HG03460 (cell line): ENCODE measurements around the gene MT1B.
A peak's percentile ranks its signal among the peaks of the same experiment; 100 is the strongest.

ENCODE experiments used
- ATAC-seq: cut with Tn5 transposase; IDR thresholded peaks from one replicate; pipeline ENCODE4 v1.9.1; 2021; ENCODE audit not compliant: unreplicated experiment

Gene MT1B

GRCh38 chr16:56651586-56651985 is at the start of gene MT1B:
Gene MT1B (plus strand): TSS chr16:56651886. CDS start chr16:56651954, 68 bp downstream.
- no peak for ATAC-seq

- no peak for ATAC-seq
Measured at GRCh38 chr16:56603589-56603988, 48.1 kb upstream of the MT1B start.

GRCh38 chr16:56604966-56605365 is 46.7 kb upstream of the MT1B start:
- no peak for ATAC-seq

GRCh38 chr16:56605475-56605874 is 46.2 kb upstream of the MT1B start:
- no peak for ATAC-seq

GRCh38 chr16:56606071-56606475 is 45.6 kb upstream of the MT1B start:
- no peak for ATAC-seq

- no peak for ATAC-seq
Measured at GRCh38 chr16:56606476-56607108, 45.1 kb upstream of the MT1B start.

GRCh38 chr16:56607109-56607618 is 44.5 kb upstream of the MT1B start:
- ATAC-seq = no peak

GRCh38 chr16:56607675-56608042 is 44.0 kb upstream of the MT1B start:
- ATAC-seq = no peak

- peak; percentile 86 for ATAC-seq
Measured at GRCh38 chr16:56608043-56608875, 43.4 kb upstream of the MT1B start, which contains the start of gene MT2A. Gene MT2A (plus strand): TSS chr16:56608584. CDS start chr16:56608656, 72 bp downstream.

GRCh38 chr16:56608876-56609462 is 42.7 kb upstream of the MT1B start:
- no peak for ATAC-seq

- no peak for ATAC-seq
Measured at GRCh38 chr16:56609463-56609921, 42.2 kb upstream of the MT1B start.

GRCh38 chr16:56610017-56610608 is 41.6 kb upstream of the MT1B start:
- ATAC-seq = no peak

GRCh38 chr16:56610609-56611111 is 41.0 kb upstream of the MT1B start:
- ATAC-seq = no peak

- ATAC-seq = no peak
Measured at GRCh38 chr16:56611281-56611833, 40.3 kb upstream of the MT1B start.

GRCh38 chr16:56613706-56614105 is 38.0 kb upstream of the MT1B start:
- no peak for ATAC-seq

- no peak for ATAC-seq
Measured at GRCh38 chr16:56614549-56614991, 37.1 kb upstream of the MT1B start.

GRCh38 chr16:56615353-56615752 is 36.3 kb upstream of the MT1B start:
- ATAC-seq = no peak

- ATAC-seq = no peak
Measured at GRCh38 chr16:56616608-56617211, 35.0 kb upstream of the MT1B start.

GRCh38 chr16:56617212-56618085 is 34.2 kb upstream of the MT1B start:
- ATAC-seq = no peak
